Thoracic aorta (tissue), 2 donors: ENCODE measurements around the gene LSM5. TPM values are rescaled to one million over a fixed set of nuclear protein-coding genes. Genes with fewer than 3 reads are reported as not detected.
"Not testable (repeated sequence)": the region's sequence is repeated elsewhere in the genome, so short reads cannot be mapped to it uniquely, and the experiment has no call there.

Source experiments
- ATAC-seq: fragments of 150-250 bp; one replicate; pipeline ENCODE4 v1.8.0; 2017; ENCODE audit warnings: low read depth; ENCODE audit not compliant: insufficient number of reproducible peaks, low FRiP score
- DNase-seq: peaks from one replicate; pipeline ENCODE4 v3.0.0-alpha.2; 2020; ENCODE audit warnings: low spot score
- H3K27ac ChIP-seq, 2 donors: fragments of 200-600 bp; sonication (generic); 1 replicate in 1 of 2; 2 replicates in 1 of 2; pipeline ENCODE4 v1.5.1; 2016; ENCODE audit warnings: mild to moderate bottlenecking in 2 of 2, moderate library complexity in 2 of 2
- H3K27me3 ChIP-seq: fragments of 200-600 bp; sonication (generic); replicated peaks from 2 replicates; pipeline ENCODE4 v1.6.0; 2016; ENCODE audit warnings: mild to moderate bottlenecking; ENCODE audit not compliant: insufficient read depth
- H3K36me3 ChIP-seq: fragments of 200-600 bp; sonication (generic); one replicate; pipeline ENCODE4 v1.5.1; 2016
- H3K4me1 ChIP-seq, 2 donors: fragments of 200-600 bp; sonication (generic); 1 replicate in 1 of 2; 2 replicates in 1 of 2; pipeline versions ENCODE4 v1.5.1 to v1.6.0; 2016; ENCODE audit warnings: low read depth in 2 of 2, mild to moderate bottlenecking in 1 of 2; ENCODE audit not compliant: control insufficient read depth in 1 of 2
- H3K4me3 ChIP-seq: fragments of 200-600 bp; sonication (generic); 2 replicates; pipeline ENCODE4 v1.5.1; 2016; ENCODE audit warnings: mild to moderate bottlenecking
- H3K9me3 ChIP-seq: fragments of 200-600 bp; sonication (generic); 2 replicates; pipeline ENCODE4 v1.5.1; 2016
- total RNA-seq, 2 donors: library from RNA; depleted of rRNA; stranded (reverse); fragments of >200 nt; gene quantifications; one replicate each; pipeline versions ENCODE4 v1.1.0 to v1.2.3, GENCODE V29; 2016
- TF ChIP-seq, protein P1 (sequence below): fragments of 200-600 bp; sonication (generic); IDR thresholded peaks from one replicate; pipeline ENCODE4 v1.5.1; 2019; ENCODE audit warnings: antibody characterized with exemption

Gene LSM5
- total RNA-seq, 2 donors from 2014 or later: 9.2 to 11.3 TPM

DNA sequence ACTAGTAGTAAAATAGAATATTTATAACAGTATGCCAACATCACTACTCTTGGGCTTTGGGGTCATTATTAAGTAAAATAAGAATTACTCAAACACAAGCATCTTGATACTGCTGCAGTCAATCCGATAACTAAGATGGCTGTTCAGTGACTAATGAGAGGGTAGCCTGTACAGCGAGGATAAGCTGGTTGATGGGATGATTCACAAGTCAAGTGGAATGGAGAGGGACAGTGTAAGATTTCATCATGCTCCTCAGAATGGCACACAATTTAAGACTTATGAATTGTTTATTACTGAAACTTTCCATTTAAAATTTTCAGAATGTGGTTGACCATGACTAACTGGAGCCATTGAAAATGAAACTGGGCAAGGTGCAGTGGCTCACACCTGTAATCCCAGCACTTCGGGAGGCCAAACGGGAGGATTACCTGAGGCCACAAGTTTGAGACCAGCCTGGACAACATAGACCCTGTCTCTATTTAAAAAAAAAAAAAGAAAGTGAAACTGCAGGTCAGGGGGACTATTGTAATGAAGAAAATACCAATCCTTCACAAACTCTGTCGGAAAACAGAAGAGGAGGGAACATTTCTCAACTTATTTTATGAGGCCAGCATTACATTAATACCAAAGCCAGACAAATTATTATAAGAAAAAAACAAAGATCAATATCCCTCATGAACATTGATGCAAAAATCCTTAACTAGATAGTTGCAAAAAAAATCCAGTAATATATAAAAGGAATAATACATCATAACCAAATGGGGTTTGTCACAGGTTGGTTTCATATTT lies 16.3 kb upstream of the LSM5 start:
- no peak for DNase-seq
- Histone ChIP-seq H3K9me3 (no peaks in the 10 kb centered on the region), H3K4me3 (no peak overlapping the region), H3K27ac (no peak overlapping the region), H3K36me3 (no peaks in the 10 kb centered on the region), H3K4me1 (peaks cover 18 to 20% of the 10 kb centered on the region in 2 donors), H3K27me3 (no peaks in the 10 kb centered on the region)
- TF ChIP-seq, protein P1, sequence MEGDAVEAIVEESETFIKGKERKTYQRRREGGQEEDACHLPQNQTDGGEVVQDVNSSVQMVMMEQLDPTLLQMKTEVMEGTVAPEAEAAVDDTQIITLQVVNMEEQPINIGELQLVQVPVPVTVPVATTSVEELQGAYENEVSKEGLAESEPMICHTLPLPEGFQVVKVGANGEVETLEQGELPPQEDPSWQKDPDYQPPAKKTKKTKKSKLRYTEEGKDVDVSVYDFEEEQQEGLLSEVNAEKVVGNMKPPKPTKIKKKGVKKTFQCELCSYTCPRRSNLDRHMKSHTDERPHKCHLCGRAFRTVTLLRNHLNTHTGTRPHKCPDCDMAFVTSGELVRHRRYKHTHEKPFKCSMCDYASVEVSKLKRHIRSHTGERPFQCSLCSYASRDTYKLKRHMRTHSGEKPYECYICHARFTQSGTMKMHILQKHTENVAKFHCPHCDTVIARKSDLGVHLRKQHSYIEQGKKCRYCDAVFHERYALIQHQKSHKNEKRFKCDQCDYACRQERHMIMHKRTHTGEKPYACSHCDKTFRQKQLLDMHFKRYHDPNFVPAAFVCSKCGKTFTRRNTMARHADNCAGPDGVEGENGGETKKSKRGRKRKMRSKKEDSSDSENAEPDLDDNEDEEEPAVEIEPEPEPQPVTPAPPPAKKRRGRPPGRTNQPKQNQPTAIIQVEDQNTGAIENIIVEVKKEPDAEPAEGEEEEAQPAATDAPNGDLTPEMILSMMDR: no peak
- no peak for ATAC-seq

DNA sequence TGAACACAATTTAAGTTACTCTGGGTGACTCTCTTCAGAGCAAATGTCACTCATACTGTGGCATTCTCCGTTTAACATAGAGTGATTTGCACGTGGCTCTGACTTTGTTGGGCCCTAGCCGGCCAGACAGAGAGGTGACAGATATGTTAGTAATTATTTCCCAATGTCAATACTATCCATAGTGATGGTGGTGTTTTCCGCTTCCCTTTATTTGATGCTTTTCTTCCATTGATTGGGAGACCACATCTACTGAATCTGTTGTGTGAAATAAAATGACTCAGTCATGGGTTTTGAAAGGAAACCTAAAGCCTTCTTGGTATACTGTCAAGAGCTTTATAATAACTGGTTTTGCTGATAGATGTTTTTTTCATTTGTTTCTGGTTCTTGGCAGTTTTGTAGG lies 12.5 kb upstream of the LSM5 start:
- H3K27ac ChIP-seq: no peak overlapping the region
- H3K36me3 ChIP-seq: no peaks in the 10 kb centered on the region
- H3K9me3 ChIP-seq: no peaks in the 10 kb centered on the region
- TF ChIP-seq, protein P1: no peak
- DNase-seq: no peak
- no peaks in the 10 kb centered on the region for H3K27me3 ChIP-seq
- no peak overlapping the region for H3K4me3 ChIP-seq
- ATAC-seq: no peak
- H3K4me1 ChIP-seq: peaks cover 24 to 26% of the 10 kb centered on the region in 2 donors

DNA sequence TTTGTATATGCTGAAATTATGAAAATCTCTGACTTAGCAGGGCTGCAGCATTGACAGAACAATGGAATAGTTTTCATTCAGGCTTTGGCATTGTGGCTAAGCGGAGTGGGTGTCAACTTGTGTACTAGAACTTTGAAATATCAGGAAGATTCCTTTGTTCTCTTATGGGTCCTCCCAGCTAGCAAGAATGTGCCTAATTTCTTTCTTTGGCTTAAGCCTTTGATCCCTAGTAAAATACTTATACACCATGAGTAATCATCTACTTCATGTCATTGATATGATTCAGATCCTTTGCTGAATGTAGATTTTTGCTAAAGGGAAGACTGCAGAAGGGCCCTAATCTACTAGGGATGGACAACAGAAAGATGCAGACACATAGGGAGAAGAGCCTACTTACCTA lies 11.3 kb upstream of the LSM5 start:
- no peak overlapping the region for H3K4me3 ChIP-seq
- ATAC-seq (no peak), DNase-seq (no peak)
- H3K27me3 ChIP-seq: no peaks in the 10 kb centered on the region
- H3K27ac ChIP-seq: peak overlapping the region in 1 of 2 donors; percentile 58
- H3K4me1 ChIP-seq: peaks cover 32% of the 10 kb centered on the region in 2 donors
- no peaks in the 10 kb centered on the region for H3K36me3 ChIP-seq
- H3K9me3 ChIP-seq: no peaks in the 10 kb centered on the region
- TF ChIP-seq, protein P1: no peak

DNA sequence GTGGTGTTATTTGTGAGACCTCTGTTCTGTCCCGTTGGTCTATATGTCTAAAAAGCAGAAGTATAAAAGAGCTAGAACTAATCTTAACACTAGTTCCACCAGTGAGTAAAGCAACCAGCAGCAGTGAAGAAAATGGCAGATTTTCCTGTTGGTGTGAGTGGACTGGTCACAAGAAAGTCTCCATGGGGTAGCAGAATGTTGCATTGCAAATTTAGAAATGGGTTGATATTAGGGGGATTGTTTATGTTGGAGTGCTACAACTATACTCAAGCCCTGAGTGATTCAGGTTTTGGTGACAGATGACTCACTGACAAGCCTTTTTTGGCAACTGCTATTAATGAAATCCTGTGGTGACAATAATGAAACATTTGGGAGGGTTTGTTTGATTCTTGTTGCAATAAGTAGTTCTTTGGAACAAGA lies 10.8 kb upstream of the LSM5 start:
- Histone ChIP-seq H3K27me3 (no peaks in the 10 kb centered on the region), H3K36me3 (no peaks in the 10 kb centered on the region), H3K4me3 (peak overlapping the region; percentile 1), H3K9me3 (no peaks in the 10 kb centered on the region), H3K4me1 (peaks cover 35 to 37% of the 10 kb centered on the region in 2 donors), H3K27ac (peak overlapping the region; percentile 41 to 58)
- no peak for ATAC-seq
- no peak for DNase-seq
- TF ChIP-seq, protein P1: no peak

DNA sequence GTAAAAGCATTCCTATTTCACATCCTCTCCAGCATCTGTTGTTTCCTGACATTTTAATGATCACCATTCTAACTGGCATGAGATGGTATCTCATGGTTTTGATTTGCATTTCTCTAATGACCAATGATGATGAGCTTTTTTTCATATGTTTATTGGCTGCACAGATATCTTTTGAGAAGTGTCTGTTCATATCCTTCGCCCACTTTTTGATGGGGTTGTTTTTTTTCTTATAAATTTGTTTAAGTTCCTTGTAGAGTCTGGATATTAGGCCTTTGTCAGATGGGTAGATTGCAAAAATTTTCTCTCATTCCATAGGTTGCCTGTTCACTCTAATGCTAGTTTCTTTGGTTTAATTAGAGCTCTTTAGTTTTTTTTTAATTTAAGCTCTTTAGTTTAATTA lies 10.0 kb upstream of the LSM5 start:
- H3K27me3 ChIP-seq, DNase-seq, H3K36me3 ChIP-seq, H3K9me3 ChIP-seq, H3K4me3 ChIP-seq, ATAC-seq: not testable (repeated sequence)
- peaks cover 35 to 37% of the 10 kb centered on the region in 2 donors for H3K4me1 ChIP-seq
- H3K27ac ChIP-seq: peak overlapping the region in 1 of 2 donors; percentile 58

GRCh38 chr7:32499755-32500154 lies 9.6 kb upstream of the LSM5 start:
- H3K36me3 ChIP-seq, H3K27me3 ChIP-seq: not testable (repeated sequence)
- H3K4me1 ChIP-seq: peaks cover 35 to 37% of the 10 kb centered on the region in 2 donors

More at GRCh38 chr7:32499755-32500154, 9.6 kb upstream of the LSM5 start:
- DNase-seq, H3K4me3 ChIP-seq, H3K27ac ChIP-seq, H3K9me3 ChIP-seq, ATAC-seq: not testable (repeated sequence)
